ENCODE results near the gene GABPB1.

GRCh38 chr15:50229336-50229735 is 125.7 kb downstream of the GABPB1 start:
- TF ChIP-seq TOX (CRISPR knock-in tag; IDR thresholded peaks at IDR 0.05; ENCODE audit: borderline replicate concordance) (no peak), CREB5 (CRISPR knock-in tag; IDR thresholded peaks at IDR 0.05; ENCODE audit: low read depth) (no peak), OSR1 (CRISPR knock-in tag; IDR thresholded peaks at IDR 0.05) (no peak), ZFP3 (CRISPR knock-in tag; IDR thresholded peaks at IDR 0.05) (no peak)
